ENCODE data around the gene SCN9A. TPM values are rescaled to one million over a fixed set of nuclear protein-coding genes. Genes with fewer than 3 reads are reported as not detected.

SCN9A gene
- total RNA-seq, 2 donors from 2014 or later = 0.46 to 44.1 TPM

- Histone ChIP-seq H3K36me3 (no peaks in the 10 kb centered on the region), H3K9me3 (no peaks in the 10 kb centered on the region), H3K27me3 (replicated peaks; ENCODE audit: insufficient read depth) (no peaks in the 10 kb centered on the region)
These were observed 218.7 kb downstream of the SCN9A start for GRCh38 chr2:166156985-166157490.

DNA sequence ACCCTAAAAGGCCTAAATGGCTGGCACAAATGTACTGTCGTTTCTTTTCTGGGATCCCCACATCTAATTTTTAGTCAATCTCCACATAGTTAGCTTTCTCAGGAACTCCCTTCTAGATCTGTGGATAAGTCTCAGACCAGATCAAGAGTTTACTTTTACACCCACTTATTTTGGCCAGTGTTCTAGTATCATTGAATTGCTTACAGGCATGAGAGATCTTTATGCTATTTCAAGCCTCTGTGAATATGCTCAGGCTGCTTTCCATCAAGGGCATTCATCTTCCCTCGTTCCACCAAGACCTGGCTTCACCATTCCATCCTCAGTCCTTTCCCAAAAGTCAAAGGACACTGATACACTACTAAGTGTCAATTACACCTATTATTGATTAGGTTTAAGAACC, 220.2 kb downstream of the SCN9A start:
- Histone ChIP-seq H3K9me3 (no peaks in the 10 kb centered on the region), H3K27me3 (replicated peaks; ENCODE audit: insufficient read depth) (no peaks in the 10 kb centered on the region), H3K27ac (no peak overlapping the region), H3K36me3 (no peaks in the 10 kb centered on the region), H3K4me1 (replicated peaks) (no peaks in the 10 kb centered on the region), H3K4me3 (no peak overlapping the region)
- intact Hi-C loops (cut with DNase I) = no loop called here
- no peak for DNase-seq (ENCODE audit: low spot score)
- 76% methylated on average over 2 of the region's 2 CpGs for WGBS
- no peak for TF ChIP-seq CTCF (IDR thresholded peaks at IDR 0.05)
- no peak for TF ChIP-seq POLR2AphosphoS5 (IDR thresholded peaks at IDR 0.05)
- no peak for TF ChIP-seq POLR2A (IDR thresholded peaks at IDR 0.05)

More at GRCh38 chr2:166156985-166157490, 218.7 kb downstream of the SCN9A start:
- Histone ChIP-seq H3K4me1 (replicated peaks) (no peaks in the 10 kb centered on the region), H3K4me3 (no peak overlapping the region), H3K27ac (no peak overlapping the region)
- WGBS = 84% methylated on average over 3 of the region's 3 CpGs
- no peak for DNase-seq (ENCODE audit: low spot score)
- intact Hi-C loops (cut with DNase I) = no loop called here
- TF ChIP-seq CTCF (IDR thresholded peaks at IDR 0.05) = no peak
- TF ChIP-seq POLR2A (IDR thresholded peaks at IDR 0.05) = no peak

DNA sequence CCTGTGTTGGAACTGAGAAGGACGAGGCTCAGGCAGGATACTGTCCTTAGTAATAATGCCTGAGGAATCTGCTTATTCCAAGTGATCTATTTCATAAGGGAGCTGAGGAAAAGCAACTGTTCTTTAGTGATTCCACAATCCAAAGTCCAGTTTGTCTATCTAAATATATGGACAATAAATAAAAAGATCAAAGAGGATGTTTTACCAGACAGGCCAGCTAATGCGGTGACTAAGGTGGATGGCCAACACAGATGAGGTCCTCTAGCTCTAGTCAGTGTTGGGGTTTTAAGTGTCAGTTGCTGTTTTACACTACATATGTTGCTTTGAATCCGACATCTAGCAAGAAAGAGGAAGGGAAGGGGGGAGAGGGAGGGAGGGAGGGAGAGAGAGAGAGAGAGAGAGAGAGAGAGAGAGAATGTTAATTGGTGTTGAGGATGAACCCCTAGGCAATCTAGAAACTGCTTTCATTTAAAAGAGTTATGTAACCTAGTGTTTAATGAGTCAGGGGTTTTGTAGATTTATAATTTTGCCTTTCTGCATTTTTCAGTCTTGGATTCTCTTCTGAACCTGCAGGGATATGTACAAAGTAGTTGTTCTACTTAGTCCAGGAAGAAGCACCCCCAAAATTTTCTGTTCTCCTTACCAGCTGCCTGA, 220.9 kb downstream of the SCN9A start:
- intact Hi-C loops (cut with DNase I) = no loop called here
- DNase-seq (ENCODE audit: low spot score) = no peak
- H3K27me3 ChIP-seq (replicated peaks; ENCODE audit: insufficient read depth) = no peaks in the 10 kb centered on the region
- H3K4me1 ChIP-seq (replicated peaks) = no peaks in the 10 kb centered on the region
- WGBS = 50% methylated on average over 3 of the region's 3 CpGs
- no peak overlapping the region for H3K27ac ChIP-seq
- no peak overlapping the region for H3K4me3 ChIP-seq
- H3K36me3 ChIP-seq = no peaks in the 10 kb centered on the region
- TF ChIP-seq CTCF (IDR thresholded peaks at IDR 0.05) (no peak), POLR2AphosphoS5 (IDR thresholded peaks at IDR 0.05) (no peak), POLR2A (IDR thresholded peaks at IDR 0.05) (no peak)
- no peaks in the 10 kb centered on the region for H3K9me3 ChIP-seq

- TF ChIP-seq CTCF (IDR thresholded peaks at IDR 0.05) = no peak
- TF ChIP-seq POLR2A (IDR thresholded peaks at IDR 0.05) = no peak
- TF ChIP-seq POLR2AphosphoS5 (IDR thresholded peaks at IDR 0.05) = no peak
- Histone ChIP-seq H3K9me3 (no peaks in the 10 kb centered on the region), H3K27ac (no peak overlapping the region), H3K4me3 (no peak overlapping the region), H3K4me1 (replicated peaks) (no peaks in the 10 kb centered on the region), H3K36me3 (no peaks in the 10 kb centered on the region), H3K27me3 (replicated peaks; ENCODE audit: insufficient read depth) (no peaks in the 10 kb centered on the region)
- no peak for DNase-seq (ENCODE audit: low spot score)
- intact Hi-C loops (cut with DNase I) = no loop called here
These were observed 223.7 kb downstream of the SCN9A start for GRCh38 chr2:166152064-166152463.
